Suprapubic skin (tissue), 3 donors: ENCODE data around the gene UNC13B.

Experiments
- CTCF ChIP-seq, 2 donors: fragments of 200-600 bp in 1 of 2; fragments of 450-650 bp in 1 of 2; sonication (generic) in 1 of 2; IDR thresholded peaks; one replicate each; pipeline ENCODE4 v1.5.1; 2016 to 2019; ENCODE audit warnings: antibody characterized with exemption in 2 of 2, mild to moderate bottlenecking in 1 of 2, moderate library complexity in 1 of 2
- POLR2AphosphoS5 ChIP-seq, 3 donors: sonication (generic); formaldehyde crosslinking; IDR thresholded peaks; one replicate each; pipeline ENCODE4 v1.6.1; 2017; ENCODE audit warnings: antibody characterized with exemption in 3 of 3

GRCh38 chr9:35114840-35115628 is 46.8 kb upstream of the UNC13B start:
- TF ChIP-seq CTCF (IDR thresholded peaks at IDR 0.05) (no peak), POLR2AphosphoS5 (IDR thresholded peaks at IDR 0.05) (no peak)
